ENCODE data around the gene LTBP1. TPM values are rescaled to one million over a fixed set of nuclear protein-coding genes. Genes with fewer than 3 reads are reported as not detected.
"Not testable (repeated sequence)": the region's sequence is repeated elsewhere in the genome, so short reads cannot be mapped to it uniquely, and the experiment has no call there.

Gene LTBP1
- total RNA-seq, 2 donors from 2014 or later: 21.2 to 24.8 TPM

DNA sequence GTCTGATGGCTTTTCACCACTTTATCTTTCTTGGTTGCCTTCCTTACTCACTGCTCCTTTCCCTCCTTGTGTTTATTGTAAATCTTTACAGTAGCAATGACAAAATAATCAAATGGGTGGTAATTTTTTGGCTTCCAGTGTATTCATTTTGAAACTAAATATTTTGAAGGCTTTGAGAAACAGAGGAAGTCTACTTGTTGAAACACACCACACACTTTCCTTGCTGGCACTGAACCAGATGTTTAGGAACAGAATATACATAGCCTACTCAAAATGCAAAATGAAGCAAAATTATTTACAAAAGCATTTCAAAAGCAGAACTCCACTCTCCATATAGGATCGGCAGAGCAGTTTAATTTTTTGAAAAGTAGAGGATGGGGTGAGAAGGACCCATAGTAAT lies 189.8 kb downstream of the LTBP1 start:
- intact Hi-C loops (cut with DNase I, micrococcal nuclease): no loop called here
- DNase-seq (no peak), ATAC-seq (no peak)

- intact Hi-C loops (cut with DNase I, micrococcal nuclease): no loop called here
- ATAC-seq: no peak
- no peak for DNase-seq
Measured at GRCh38 chr2:33137331-33137730, 190.6 kb downstream of the LTBP1 start.

DNA sequence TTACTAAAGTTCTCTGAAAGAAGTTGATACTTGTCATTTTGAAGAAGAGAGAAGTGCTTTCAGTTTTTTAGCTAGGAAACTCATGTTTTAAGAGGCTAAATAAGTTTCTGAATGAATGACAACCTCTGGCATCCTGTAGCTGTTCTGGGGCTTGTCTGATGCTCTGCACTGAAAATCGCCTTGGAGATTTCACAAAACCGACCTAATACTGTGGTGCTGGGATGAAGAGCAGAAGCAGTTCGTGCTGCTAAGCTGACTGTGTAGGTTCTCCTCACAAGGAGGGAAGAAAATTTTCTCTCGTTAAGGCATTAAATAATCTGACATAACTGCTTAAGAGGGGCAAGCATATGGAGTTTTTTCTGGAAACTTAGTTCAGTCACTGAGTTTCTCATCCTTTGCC lies 193.2 kb downstream of the LTBP1 start:
- DNase-seq (no peak), ATAC-seq (no peak)
- intact Hi-C loops (cut with DNase I, micrococcal nuclease): no loop called here

DNA sequence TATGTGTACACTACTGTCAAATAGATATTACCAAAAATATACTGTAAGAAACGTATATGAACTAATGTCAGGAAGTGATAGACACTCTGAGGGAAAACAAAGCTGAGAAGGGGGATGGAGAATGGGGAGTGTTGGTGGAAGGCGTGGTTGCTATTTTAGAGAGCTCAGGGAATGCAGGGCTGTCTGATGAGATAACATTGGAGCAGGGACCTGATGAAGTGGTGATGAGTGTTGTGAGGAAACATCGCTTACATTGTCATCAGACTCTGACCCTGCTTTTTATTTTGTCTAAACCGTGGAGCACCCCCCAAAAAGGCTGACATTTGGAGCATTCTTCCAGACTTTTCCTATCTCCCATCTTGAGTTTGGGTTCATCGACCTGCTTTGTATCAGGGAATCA lies 194.7 kb downstream of the LTBP1 start:
- intact Hi-C loops (cut with DNase I, micrococcal nuclease): no loop called here
- no peak for ATAC-seq
- DNase-seq: no peak

- ATAC-seq (no peak), DNase-seq (no peak)
- intact Hi-C loops (cut with DNase I, micrococcal nuclease): no loop called here
Measured at GRCh38 chr2:33142810-33143209, 196.1 kb downstream of the LTBP1 start.

DNA sequence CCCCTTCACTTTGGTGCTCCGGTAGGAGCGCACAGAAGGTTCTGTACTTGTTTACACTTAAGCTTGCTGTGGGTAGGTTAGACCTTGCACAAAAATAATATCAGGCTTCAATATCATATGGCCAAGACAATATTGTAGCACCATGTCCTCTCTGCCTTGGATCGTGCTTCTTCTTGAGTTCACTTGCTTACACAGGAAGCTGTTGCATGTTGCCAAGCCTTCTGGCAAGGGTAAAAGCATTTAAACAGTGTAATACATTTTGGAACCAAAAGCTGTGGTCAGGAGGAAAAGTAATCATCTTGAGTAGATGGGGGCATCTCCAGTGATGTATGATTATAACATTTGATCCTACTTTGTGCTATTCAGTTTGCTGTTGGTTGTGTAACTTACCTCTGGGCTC lies 197.5 kb downstream of the LTBP1 start:
- DNase-seq: no peak
- intact Hi-C loops (cut with DNase I, micrococcal nuclease): no loop called here
- ATAC-seq: no peak

GRCh38 chr2:33145459-33145858 lies 198.7 kb downstream of the LTBP1 start:
- intact Hi-C loops (cut with DNase I, micrococcal nuclease): no loop called here
- no peak for ATAC-seq

GRCh38 chr2:33146102-33146501 lies 199.3 kb downstream of the LTBP1 start:
- intact Hi-C loops (cut with DNase I, micrococcal nuclease): no loop called here
- ATAC-seq: no peak
- DNase-seq: no peak

More at GRCh38 chr2:33145459-33145858, 198.7 kb downstream of the LTBP1 start:
- no peak for DNase-seq

- intact Hi-C loops (cut with DNase I, micrococcal nuclease): no loop called here
- DNase-seq (no peak), ATAC-seq (no peak)
Measured at GRCh38 chr2:33153008-33153407, 206.3 kb downstream of the LTBP1 start.

DNA sequence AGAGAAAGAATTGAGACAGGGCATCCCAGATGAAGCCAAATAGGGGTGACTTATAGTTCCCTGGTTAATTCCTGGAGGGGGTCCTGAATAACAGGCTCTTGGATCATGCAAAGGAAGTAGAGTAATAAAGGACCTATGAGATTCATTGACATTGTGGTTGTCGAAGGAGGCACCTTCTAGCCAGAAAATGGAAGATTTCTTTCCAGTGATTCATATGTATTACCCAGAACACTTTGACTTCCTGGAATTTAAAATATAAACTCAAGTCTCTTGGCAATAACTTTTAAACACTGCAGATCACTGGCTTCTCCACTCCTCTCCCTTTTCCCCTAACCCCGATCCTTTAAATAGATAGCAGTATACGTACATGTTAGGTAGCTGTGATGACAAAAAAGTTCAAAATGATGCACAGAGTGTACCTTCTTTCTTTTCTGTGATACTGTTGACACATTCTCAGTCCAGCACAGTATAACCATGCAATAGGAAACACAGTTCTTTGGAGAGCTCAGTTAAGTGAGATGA lies 211.8 kb downstream of the LTBP1 start:
- ATAC-seq (no peak), DNase-seq (no peak)
- intact Hi-C loops (cut with DNase I, micrococcal nuclease): no loop called here

- ATAC-seq: no peak
- no peak for DNase-seq
- intact Hi-C loops (cut with DNase I, micrococcal nuclease): no loop called here
Measured at GRCh38 chr2:33160191-33160590, 213.4 kb downstream of the LTBP1 start.

DNA sequence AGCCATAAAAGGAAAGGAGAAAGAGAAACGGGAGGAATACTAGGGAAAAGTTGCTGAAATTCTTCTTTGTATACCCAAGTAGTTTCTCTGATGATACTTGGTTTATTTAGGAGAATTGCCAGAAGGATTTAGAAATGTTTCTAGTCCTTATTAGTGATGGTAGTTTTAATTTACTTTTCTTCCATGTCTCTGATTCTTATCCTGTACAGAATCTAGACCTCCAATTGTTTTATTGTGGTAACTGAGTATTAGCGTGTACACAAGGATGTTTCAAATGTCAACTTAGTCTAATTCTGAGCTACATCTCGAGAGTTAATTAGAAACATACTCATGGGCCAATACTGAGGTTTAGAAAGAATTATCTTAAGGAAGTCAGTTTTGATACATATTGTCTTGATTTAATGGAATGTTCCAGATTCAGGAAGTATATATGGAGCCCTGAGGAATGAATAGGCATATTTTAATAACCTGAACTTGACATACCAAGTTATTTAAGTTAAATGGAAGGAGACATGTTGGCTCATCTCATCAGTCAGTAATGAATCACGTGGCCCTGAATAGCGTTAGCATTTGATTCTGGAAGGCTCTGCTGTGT lies 219.6 kb downstream of the LTBP1 start:
- no peak for DNase-seq
- no peak for ATAC-seq
- intact Hi-C loops (cut with DNase I, micrococcal nuclease): no loop called here

GRCh38 chr2:33167622-33168245 lies 221.0 kb downstream of the LTBP1 start:
- intact Hi-C loops (cut with DNase I, micrococcal nuclease): no loop called here
- no peak for ATAC-seq
- DNase-seq: no peak

DNA sequence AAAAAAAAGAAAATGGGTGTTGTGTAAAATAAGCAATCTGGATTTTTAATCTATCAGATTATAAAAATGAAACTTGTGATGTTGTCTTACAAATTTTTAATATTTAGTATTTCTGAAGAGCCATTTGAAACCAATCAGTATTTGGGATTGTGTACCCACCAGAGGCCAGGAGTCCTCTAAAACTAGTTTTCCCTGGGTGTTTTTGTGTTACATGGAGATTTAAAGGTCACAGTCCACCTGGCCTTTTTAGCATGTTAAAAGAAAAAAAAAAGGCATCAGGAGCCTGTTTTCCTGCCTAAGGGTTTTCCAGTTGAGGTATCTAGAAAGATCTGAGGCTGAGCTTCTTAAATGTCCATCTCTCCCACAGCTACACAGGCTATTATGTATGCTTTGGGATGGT lies 221.7 kb downstream of the LTBP1 start:
- ATAC-seq: peak; percentile 7
- DNase-seq: no peak
- intact Hi-C loops (cut with DNase I, micrococcal nuclease): no loop called here

- ATAC-seq (peak; percentile 81), DNase-seq (no peak)
- intact Hi-C loops (cut with DNase I, micrococcal nuclease): no loop called here
Measured at GRCh38 chr2:33168922-33169321, 222.2 kb downstream of the LTBP1 start.

DNA sequence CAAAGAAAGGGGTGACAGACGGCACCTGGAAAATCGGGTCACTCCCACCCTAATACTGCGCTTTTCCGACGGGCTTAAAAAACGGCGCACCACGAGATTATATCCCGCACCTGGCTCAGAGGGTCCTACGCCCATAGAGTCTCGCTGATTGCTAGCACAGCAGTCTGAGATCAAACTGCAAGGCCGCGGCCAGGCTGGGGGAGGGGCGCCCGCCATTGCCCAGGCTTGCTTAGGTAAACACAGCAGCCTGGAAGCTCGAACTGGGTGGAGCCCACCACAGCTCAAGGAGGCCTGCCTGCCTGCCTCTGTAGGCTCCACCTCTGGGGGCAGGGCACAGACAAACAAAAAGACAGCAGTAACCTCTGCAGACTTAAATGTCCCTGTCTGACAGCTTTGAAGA lies 223.5 kb downstream of the LTBP1 start:
- ATAC-seq; intact Hi-C loops (cut with DNase I, micrococcal nuclease): not testable (repeated sequence)
- DNase-seq: peak in 1 of 2 donors; percentile 21

GRCh38 chr2:33177627-33178026 lies 230.9 kb downstream of the LTBP1 start:
- intact Hi-C loops (cut with DNase I, micrococcal nuclease): no loop called here
- ATAC-seq (no peak), DNase-seq (no peak)

- intact Hi-C loops (cut with DNase I, micrococcal nuclease): no loop called here
- no peak for ATAC-seq
Measured at GRCh38 chr2:33178209-33178608, 231.5 kb downstream of the LTBP1 start.

DNA sequence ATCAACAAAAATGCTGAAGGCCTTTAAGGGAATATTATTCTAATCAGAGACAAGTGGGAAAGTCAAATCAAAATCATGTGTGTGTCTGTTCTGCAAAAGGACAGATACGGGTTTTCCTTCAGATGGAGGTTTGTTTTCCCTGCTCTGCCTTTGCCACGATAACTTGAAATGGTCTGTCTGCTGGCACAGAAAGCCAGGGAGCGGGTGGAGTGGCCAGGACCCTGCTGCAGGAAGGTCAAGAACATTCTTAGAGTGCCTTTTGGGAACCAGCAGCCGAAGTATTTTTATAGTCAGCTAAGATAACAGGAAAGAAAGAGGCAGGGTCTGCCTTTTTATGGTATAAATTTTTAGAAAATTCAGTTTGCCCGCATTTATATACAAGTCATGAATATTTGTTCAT lies 234.2 kb downstream of the LTBP1 start:
- ATAC-seq (no peak), DNase-seq (no peak)
- intact Hi-C loops (cut with DNase I, micrococcal nuclease): no loop called here

More at GRCh38 chr2:33178209-33178608, 231.5 kb downstream of the LTBP1 start:
- no peak for DNase-seq

DNA sequence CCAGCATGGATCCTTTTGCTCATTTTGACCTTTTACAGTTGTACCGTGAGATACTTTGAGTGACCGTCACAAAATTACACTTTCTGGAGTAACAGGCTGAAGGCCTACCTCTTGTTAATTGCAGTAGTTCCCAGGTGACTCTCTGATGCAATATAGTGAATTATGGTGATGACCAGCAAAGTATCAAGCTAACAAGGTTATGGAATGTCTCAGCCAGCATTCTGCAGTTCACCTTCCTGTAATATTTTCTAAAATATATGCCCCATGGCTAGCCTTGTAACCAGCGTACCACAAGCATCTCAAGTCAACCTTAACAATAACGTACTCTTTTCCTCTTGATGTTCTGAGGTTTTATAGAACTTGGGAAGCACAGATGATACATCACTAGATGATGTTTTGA lies 234.7 kb downstream of the LTBP1 start:
- intact Hi-C loops (cut with DNase I, micrococcal nuclease): no loop called here
- no peak for ATAC-seq

GRCh38 chr2:33184041-33184440 lies 237.3 kb downstream of the LTBP1 start:
- no peak for ATAC-seq
- intact Hi-C loops (cut with DNase I, micrococcal nuclease): no loop called here
- no peak for DNase-seq

More for the DNA sequence above, 234.7 kb downstream of the LTBP1 start:
- no peak for DNase-seq

All from left colon (tissue), 2 donors.